ENCODE data around the gene LHFPL2. TPM values are rescaled to one million over a fixed set of nuclear protein-coding genes. Genes with fewer than 3 reads are reported as not detected.

Gene LHFPL2
- total and polyA plus RNA-seq, 4 donors, result 6.5 to 49.4 (median 47.7) TPM

DNA sequence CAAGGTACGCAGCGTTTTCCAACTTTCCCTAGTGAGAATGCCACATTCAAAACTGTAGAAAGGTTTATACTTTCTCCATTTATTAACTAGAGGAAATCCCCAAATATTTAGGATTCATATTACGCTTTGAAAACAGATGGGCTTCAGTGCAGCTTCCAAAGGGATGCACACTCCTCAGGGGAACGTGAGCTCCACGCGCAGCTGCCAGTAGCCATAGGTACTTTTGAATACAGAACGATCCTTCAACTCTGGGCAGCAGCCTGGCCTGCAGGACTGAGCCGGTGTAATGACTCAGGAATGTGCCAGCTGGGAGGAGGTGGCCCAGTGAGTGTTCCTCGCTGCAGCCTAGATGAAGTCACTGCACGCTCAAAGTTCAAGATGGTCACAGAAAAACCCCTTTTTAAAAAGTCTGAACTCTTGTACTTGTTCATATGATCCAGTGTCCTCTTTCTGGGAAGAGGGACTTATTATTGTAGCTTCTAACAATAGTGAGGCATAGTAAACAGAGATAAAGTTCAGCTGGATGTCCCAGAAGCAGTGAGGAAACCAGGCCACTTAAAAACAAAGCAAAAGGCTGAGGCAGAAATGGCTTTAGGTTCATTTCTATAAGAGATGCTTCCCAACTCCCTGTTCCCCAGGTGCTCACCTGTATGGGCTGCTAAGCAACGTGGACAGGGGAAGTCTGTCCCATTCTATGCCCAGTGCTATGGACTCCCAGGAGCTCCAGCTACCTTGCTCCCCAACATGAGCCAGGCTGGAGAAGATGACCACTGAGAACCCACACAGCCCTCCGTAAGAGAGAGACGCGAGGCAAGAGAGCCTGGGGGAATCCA, 130.0 kb downstream of the LHFPL2 start:
- peak; percentile 80 for ATAC-seq (ENCODE audit: insufficient read depth, low FRiP score)
- Histone ChIP-seq H3K9me3 (ENCODE audit: control insufficient read depth in 4 of 4, insufficient read depth in 3 of 4, low read length in 3 of 4) (peaks cover 0 to 1% (median 0%) of the 10 kb centered on the region in 4 donors), H3K4me3 (no peak overlapping the region), H3K27me3 (ENCODE audit: control insufficient read depth in 3 of 3, insufficient read depth in 3 of 3, low read length in 2 of 3) (no peaks in the 10 kb centered on the region), H3K4me1 (ENCODE audit: control insufficient read depth in 5 of 5, insufficient read depth in 5 of 5, low read length in 5 of 5) (peaks cover 0 to 18% (median 14%) of the 10 kb centered on the region in 5 donors), H3K9ac (ENCODE audit: insufficient read depth in 1 of 2, low read length in 2 of 2) (no peak overlapping the region), H3K36me3 (ENCODE audit: control insufficient read depth in 4 of 4, insufficient read depth in 4 of 4, low read length in 4 of 4) (no peaks in the 10 kb centered on the region), H3K27ac (ENCODE audit: low read depth in 1 of 2, low read length in 1 of 2) (peak overlapping the region in 1 of 2 donors; percentile 73)
- 62 to 73% methylated on average over 14 of the region's 14 CpGs for WGBS, 2 donors
- TF ChIP-seq, protein P1, sequence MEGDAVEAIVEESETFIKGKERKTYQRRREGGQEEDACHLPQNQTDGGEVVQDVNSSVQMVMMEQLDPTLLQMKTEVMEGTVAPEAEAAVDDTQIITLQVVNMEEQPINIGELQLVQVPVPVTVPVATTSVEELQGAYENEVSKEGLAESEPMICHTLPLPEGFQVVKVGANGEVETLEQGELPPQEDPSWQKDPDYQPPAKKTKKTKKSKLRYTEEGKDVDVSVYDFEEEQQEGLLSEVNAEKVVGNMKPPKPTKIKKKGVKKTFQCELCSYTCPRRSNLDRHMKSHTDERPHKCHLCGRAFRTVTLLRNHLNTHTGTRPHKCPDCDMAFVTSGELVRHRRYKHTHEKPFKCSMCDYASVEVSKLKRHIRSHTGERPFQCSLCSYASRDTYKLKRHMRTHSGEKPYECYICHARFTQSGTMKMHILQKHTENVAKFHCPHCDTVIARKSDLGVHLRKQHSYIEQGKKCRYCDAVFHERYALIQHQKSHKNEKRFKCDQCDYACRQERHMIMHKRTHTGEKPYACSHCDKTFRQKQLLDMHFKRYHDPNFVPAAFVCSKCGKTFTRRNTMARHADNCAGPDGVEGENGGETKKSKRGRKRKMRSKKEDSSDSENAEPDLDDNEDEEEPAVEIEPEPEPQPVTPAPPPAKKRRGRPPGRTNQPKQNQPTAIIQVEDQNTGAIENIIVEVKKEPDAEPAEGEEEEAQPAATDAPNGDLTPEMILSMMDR (IDR thresholded peaks at IDR 0.05; ENCODE audit: control extremely low read depth, extremely low read depth), result no peak
- peak; percentile 65 to 78 (median 77) for DNase-seq

DNA sequence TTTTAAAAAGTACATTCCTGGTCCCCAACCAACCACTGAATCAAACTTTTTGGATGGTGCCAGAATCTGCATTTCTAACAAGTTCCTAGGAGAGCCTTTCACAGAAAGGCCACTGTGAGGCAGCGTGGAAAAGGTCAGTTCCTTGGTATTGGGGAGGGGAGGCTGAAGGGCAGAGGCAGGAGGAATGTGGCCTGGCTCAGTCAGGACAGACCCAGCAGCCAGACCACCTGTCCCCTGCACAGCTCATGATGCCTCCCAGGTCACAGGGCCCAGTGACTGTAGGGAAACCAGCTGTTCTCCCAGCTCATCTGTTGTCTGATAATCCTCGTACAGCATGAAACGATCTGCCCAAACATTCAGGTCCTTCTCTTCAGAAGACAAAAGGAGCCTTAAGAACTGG, 132.9 kb downstream of the LHFPL2 start:
- WGBS, 2 donors, result 96 to 97% methylated on average over 3 of the region's 3 CpGs
- Histone ChIP-seq H3K27ac (ENCODE audit: low read depth in 1 of 2, low read length in 1 of 2) (no peak overlapping the region), H3K9ac (ENCODE audit: insufficient read depth in 1 of 2, low read length in 2 of 2) (no peak overlapping the region), H3K4me1 (ENCODE audit: control insufficient read depth in 5 of 5, insufficient read depth in 5 of 5, low read length in 5 of 5) (peaks cover 0 to 20% (median 11%) of the 10 kb centered on the region in 5 donors), H3K36me3 (ENCODE audit: control insufficient read depth in 4 of 4, insufficient read depth in 4 of 4, low read length in 4 of 4) (no peaks in the 10 kb centered on the region), H3K27me3 (ENCODE audit: control insufficient read depth in 3 of 3, insufficient read depth in 3 of 3, low read length in 2 of 3) (no peaks in the 10 kb centered on the region), H3K4me3 (no peak overlapping the region), H3K9me3 (ENCODE audit: control insufficient read depth in 4 of 4, insufficient read depth in 3 of 4, low read length in 3 of 4) (no peaks in the 10 kb centered on the region)
- DNase-seq, result no peak
- ATAC-seq (ENCODE audit: insufficient read depth, low FRiP score), result no peak
- TF ChIP-seq, protein P1 (IDR thresholded peaks at IDR 0.05; ENCODE audit: control extremely low read depth, extremely low read depth), result no peak

DNA sequence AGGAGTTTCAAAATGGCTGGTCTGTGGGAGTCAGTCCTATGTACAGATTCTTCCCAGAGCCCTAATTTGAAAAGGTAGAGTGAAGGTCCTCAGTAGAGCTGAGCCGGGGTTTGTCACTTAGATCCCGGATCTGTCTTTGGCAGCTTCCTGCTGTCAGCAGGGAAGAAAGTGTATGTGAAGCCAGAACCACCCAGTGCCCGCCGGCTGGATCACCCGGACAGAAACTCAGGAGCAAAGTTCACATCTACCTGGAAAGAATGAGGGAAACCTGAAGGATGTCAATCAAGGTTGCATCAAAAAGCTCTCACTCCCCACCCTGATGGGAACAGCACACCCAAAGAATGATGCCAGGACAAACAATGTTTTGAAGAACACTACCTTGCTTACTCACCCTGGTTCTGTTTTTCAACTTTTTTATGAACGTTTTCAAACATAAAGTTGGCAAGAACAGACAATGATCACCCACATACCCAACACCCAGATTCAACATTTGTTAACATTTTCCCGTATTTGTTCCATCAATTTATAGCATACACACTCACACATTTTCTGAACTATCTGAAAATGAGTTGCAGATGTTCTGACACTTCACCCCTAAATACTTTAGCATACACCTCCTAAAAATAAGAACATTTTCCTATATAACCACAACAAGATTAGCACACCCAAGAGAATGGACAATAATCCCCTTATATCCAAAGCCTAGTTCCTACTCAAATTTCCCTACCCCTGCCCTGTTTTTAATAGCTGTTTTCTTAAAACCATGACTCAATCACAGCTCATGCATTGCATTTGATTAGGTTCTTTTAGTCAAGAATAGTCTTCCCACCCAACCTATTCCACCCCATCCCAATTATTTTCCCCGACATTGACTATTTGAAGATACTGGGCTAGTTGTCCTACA, 133.9 kb downstream of the LHFPL2 start:
- H3K4me1 ChIP-seq (ENCODE audit: control insufficient read depth in 5 of 5, insufficient read depth in 5 of 5, low read length in 5 of 5), result peaks cover 0 to 29% (median 12%) of the 10 kb centered on the region in 5 donors

More for the DNA sequence above, 133.9 kb downstream of the LHFPL2 start:
- Histone ChIP-seq H3K27ac (ENCODE audit: low read depth in 1 of 2, low read length in 1 of 2) (no peak overlapping the region), H3K27me3 (ENCODE audit: control insufficient read depth in 3 of 3, insufficient read depth in 3 of 3, low read length in 2 of 3) (no peaks in the 10 kb centered on the region), H3K36me3 (ENCODE audit: control insufficient read depth in 4 of 4, insufficient read depth in 4 of 4, low read length in 4 of 4) (no peaks in the 10 kb centered on the region), H3K9ac (ENCODE audit: insufficient read depth in 1 of 2, low read length in 2 of 2) (no peak overlapping the region), H3K4me3 (no peak overlapping the region), H3K9me3 (ENCODE audit: control insufficient read depth in 4 of 4, insufficient read depth in 3 of 4, low read length in 3 of 4) (no peaks in the 10 kb centered on the region)
- no peak for DNase-seq
- no peak for ATAC-seq (ENCODE audit: insufficient read depth, low FRiP score)
- TF ChIP-seq, protein P1 (IDR thresholded peaks at IDR 0.05; ENCODE audit: control extremely low read depth, extremely low read depth), result no peak
- 81% methylated on average over 8 of the region's 8 CpGs for WGBS, 2 donors
